Panc1 (cell line): ENCODE measurements around the gene ENOX2. TPM values are rescaled to one million over a fixed set of nuclear protein-coding genes. Genes with fewer than 3 reads are reported as not detected.

ENCODE experiments used
- ATAC-seq: fragments of 200-7000 bp; cut with Tn5 transposase; 2 replicates; pipeline ENCODE4 v1.9.1; 2020; ENCODE audit warnings: mild to moderate bottlenecking, moderate library complexity
- BruUV-seq: library from RNA; stranded (reverse); fragments of 400-500 nt; replicated peaks from 2 replicates; lab custom pipeline; 2021; lab: Mats Ljungman, UMichigan
- CTCF ChIA-PET: fragments of 300-600 bp; sonication (Branson Sonifier 250); formaldehyde crosslinking; loops from one replicate; lab custom pipeline; 2022; ENCODE audit warnings: antibody characterized with exemption; lab: Charles Lee
- POLR2A ChIA-PET: fragments of 300-600 bp; sonication (Branson Sonifier 250); formaldehyde crosslinking; loops from one replicate; lab custom pipeline; 2022; ENCODE audit warnings: antibody characterized with exemption; lab: Charles Lee
- DNase-seq: peaks from one replicate; pipeline ENCODE4 v3.0.0-alpha.2; 2010; ENCODE audit warnings: low read depth, low spot score
- H3K27ac ChIP-seq: 2 replicates; pipeline ENCODE4 v1.5.1; 2011; ENCODE audit warnings: mild to moderate bottlenecking, low read length, inconsistent platforms
- H3K27me3 ChIP-seq: fragments of 200-500 bp; sonication (Bioruptor generic); 2 replicates; pipeline ENCODE4 v1.6.0; 2014; ENCODE audit warnings: low read length, inconsistent platforms; ENCODE audit not compliant: control insufficient read depth, insufficient read depth
- H3K36me3 ChIP-seq: fragments of 200-500 bp; sonication (Bioruptor generic); 2 replicates; pipeline ENCODE4 v1.5.1; 2014; ENCODE audit warnings: inconsistent platforms, mild to moderate bottlenecking, low read length, moderate library complexity; ENCODE audit not compliant: control insufficient read depth, insufficient read depth
- H3K4me1 ChIP-seq: 2 replicates; pipeline ENCODE4 v1.5.1; 2011; ENCODE audit warnings: inconsistent platforms, mild to moderate bottlenecking, low read length, moderate library complexity; ENCODE audit not compliant: control insufficient read depth, insufficient read depth
- H3K4me3 ChIP-seq, 2 experiments: 2 replicates each; pipeline ENCODE4 v1.5.1; 2011 to 2012; ENCODE audit warnings: low read depth in 2 of 2, low read length in 2 of 2, mild to moderate bottlenecking in 2 of 2, inconsistent platforms in 1 of 2, moderate library complexity in 1 of 2
- H3K9me3 ChIP-seq: fragments of 200-500 bp; sonication (Bioruptor generic); 2 replicates; pipeline ENCODE4 v1.5.1; 2014; ENCODE audit warnings: low read depth, mild to moderate bottlenecking, inconsistent platforms, low read length, moderate library complexity; ENCODE audit not compliant: control insufficient read depth, insufficient read depth
- CTCF ChIP-seq: fragments of 450-650 bp; IDR thresholded peaks from 2 replicates; pipeline ENCODE4 v1.5.1; 2017; ENCODE audit warnings: mild to moderate bottlenecking
- POLR2AphosphoS5 ChIP-seq: IDR thresholded peaks from 2 replicates; pipeline ENCODE4 v1.6.1; 2012; ENCODE audit warnings: mild to moderate bottlenecking, low read depth, low read length, moderate library complexity
- REST ChIP-seq, 2 experiments: IDR thresholded peaks; 2 replicates each; pipeline ENCODE4 v1.6.1; 2011 to 2012; ENCODE audit warnings: low read depth in 2 of 2, control low read depth in 1 of 2, low read length in 1 of 2, mild to moderate bottlenecking in 1 of 2, moderate library complexity in 1 of 2; ENCODE audit not compliant: insufficient read depth in 1 of 2
- SIN3A ChIP-seq: IDR thresholded peaks from 2 replicates; pipeline ENCODE4 v1.6.1; 2012; ENCODE audit warnings: low read depth, mild to moderate bottlenecking, low read length, moderate library complexity, borderline replicate concordance; ENCODE audit not compliant: insufficient read depth
- TCF7L2 ChIP-seq: IDR thresholded peaks from 2 replicates; pipeline ENCODE4 v1.6.1; 2011; ENCODE audit warnings: mild to moderate bottlenecking, low read depth, low read length, inconsistent platforms
- in situ Hi-C: cut with HindIII; loops from 2 replicates; pipeline ENCODE4 v1.10.0; 2016; ENCODE audit warnings: low sequenced_read_pairs, low pct_unique_long_range_greater_than_20kb
- intact Hi-C: fragments of 100-400 bp; cut with micrococcal nuclease; formaldehyde crosslinking; loops from one replicate; pipeline ENCODE4 v1.10.0; 2022; ENCODE audit not compliant: unreplicated experiment
- total RNA-seq: library from RNA; stranded (reverse); gene quantifications from one replicate; pipeline ENCODE4 v1.2.1, GENCODE V29; 2021; ENCODE audit not compliant: unreplicated experiment

Gene ENOX2
- total RNA-seq, 1 experiment from 2014 or later = 12.4 TPM

GRCh38 chrX:130848763-130849162 is 54.2 kb downstream of the ENOX2 start:
- H3K36me3 ChIP-seq = no peaks in the 10 kb centered on the region
- no peaks in the 10 kb centered on the region for H3K27me3 ChIP-seq
- DNase-seq (no peak), ATAC-seq (no peak)
- no peaks in the 10 kb centered on the region for H3K4me1 ChIP-seq
- intact Hi-C loops (no loop called here), in situ Hi-C loops (no loop called here)
- H3K27ac ChIP-seq = no peak overlapping the region
- TF ChIP-seq SIN3A (no peak), REST (IDR thresholded peaks at IDR 0.05; ENCODE audit: insufficient read depth in 1 of 2, low read depth in 2 of 2, low read length in 1 of 2) (no peak), TCF7L2 (no peak), CTCF (no peak), POLR2AphosphoS5 (no peak)
- POLR2A ChIA-PET = no interaction called here
- no peak overlapping the region for H3K4me3 ChIP-seq
- H3K9me3 ChIP-seq = no peaks in the 10 kb centered on the region
- CTCF ChIA-PET = no interaction called here
- BruUV-seq = no TSS peak

GRCh38 chrX:130846746-130847145 is 56.3 kb downstream of the ENOX2 start:
- TF ChIP-seq SIN3A (no peak), REST (IDR thresholded peaks at IDR 0.05; ENCODE audit: insufficient read depth in 1 of 2, low read depth in 2 of 2, low read length in 1 of 2) (no peak), CTCF (no peak), TCF7L2 (no peak), POLR2AphosphoS5 (no peak)
- in situ Hi-C loops = no loop called here
- Histone ChIP-seq H3K36me3 (no peaks in the 10 kb centered on the region), H3K9me3 (no peaks in the 10 kb centered on the region), H3K4me3 (no peak overlapping the region), H3K4me1 (no peaks in the 10 kb centered on the region), H3K27ac (no peak overlapping the region), H3K27me3 (no peaks in the 10 kb centered on the region)
- POLR2A ChIA-PET = no interaction called here
- intact Hi-C loops = no loop called here
- DNase-seq = no peak
- CTCF ChIA-PET = no interaction called here
- no peak for ATAC-seq
- no TSS peak for BruUV-seq
